Measurements from ENCODE around the gene TMEM239. TPM values are rescaled to one million over a fixed set of nuclear protein-coding genes. Genes with fewer than 3 reads are reported as not detected.

TMEM239 gene
- total RNA-seq, 1 donor from 2014 or later: not detected

- Mint-ChIP-seq H3K4me3 (ENCODE audit: unreplicated experiment) (no peak overlapping the region), H3K27ac (ENCODE audit: unreplicated experiment) (no peak overlapping the region), H3K36me3 (ENCODE audit: unreplicated experiment) (peaks cover 10% of the 10 kb centered on the region), H3K27me3 (ENCODE audit: unreplicated experiment) (peaks cover 5% of the 10 kb centered on the region), H3K4me1 (ENCODE audit: low read depth, unreplicated experiment) (no peaks in the 10 kb centered on the region), H3K9me3 (ENCODE audit: unreplicated experiment) (no peaks in the 10 kb centered on the region)
- TF ChIP-seq CTCF (IDR thresholded peaks at IDR 0.05; ENCODE audit: partially characterized antibody, unreplicated experiment): no peak
- DNase-seq: no peak
These were observed 17.6 kb downstream of the TMEM239 start for GRCh38 chr20:2833761-2834160.

GRCh38 chr20:2834401-2835110, 18.4 kb downstream of the TMEM239 start:
- DNase-seq: no peak
- H3K9me3 Mint-ChIP-seq (ENCODE audit: unreplicated experiment): peaks cover 2% of the 10 kb centered on the region
- peaks cover 10% of the 10 kb centered on the region for H3K36me3 Mint-ChIP-seq (ENCODE audit: unreplicated experiment)
- no peaks in the 10 kb centered on the region for H3K4me1 Mint-ChIP-seq (ENCODE audit: low read depth, unreplicated experiment)
- TF ChIP-seq CTCF (IDR thresholded peaks at IDR 0.05; ENCODE audit: partially characterized antibody, unreplicated experiment): no peak
- H3K27ac Mint-ChIP-seq (ENCODE audit: unreplicated experiment): no peak overlapping the region
- H3K4me3 Mint-ChIP-seq (ENCODE audit: unreplicated experiment): no peak overlapping the region
- H3K27me3 Mint-ChIP-seq (ENCODE audit: unreplicated experiment): peaks cover 5% of the 10 kb centered on the region

DNA sequence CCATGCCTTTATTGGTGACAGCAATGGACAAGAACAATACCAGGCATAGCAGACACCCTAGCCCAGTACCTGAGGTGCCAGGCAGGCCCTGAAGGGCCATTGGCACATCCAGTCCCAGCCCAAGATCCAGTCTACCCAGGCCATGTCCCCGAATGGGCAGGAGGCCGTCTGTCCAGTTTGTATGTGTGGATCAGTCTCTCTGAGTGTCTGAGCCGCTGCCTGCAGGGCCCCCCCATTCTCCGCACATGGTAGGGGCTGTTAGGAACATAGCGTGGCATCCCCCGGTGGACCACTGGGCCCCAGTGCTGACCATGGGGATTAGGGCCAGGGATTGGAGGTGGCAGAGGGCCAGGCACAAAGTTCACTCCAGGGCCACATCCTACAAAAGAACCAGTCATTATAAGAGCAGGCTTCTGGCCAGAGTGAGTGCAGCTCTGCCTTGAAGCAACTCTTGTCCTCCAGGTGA, 19.2 kb downstream of the TMEM239 start:
- Mint-ChIP-seq H3K27ac (ENCODE audit: unreplicated experiment) (no peak overlapping the region), H3K27me3 (ENCODE audit: unreplicated experiment) (peaks cover 3% of the 10 kb centered on the region), H3K9me3 (ENCODE audit: unreplicated experiment) (peaks cover 2% of the 10 kb centered on the region), H3K4me3 (ENCODE audit: unreplicated experiment) (no peak overlapping the region), H3K36me3 (ENCODE audit: unreplicated experiment) (peaks cover 10% of the 10 kb centered on the region), H3K4me1 (ENCODE audit: low read depth, unreplicated experiment) (no peaks in the 10 kb centered on the region)
- no peak for DNase-seq
- TF ChIP-seq CTCF (IDR thresholded peaks at IDR 0.05; ENCODE audit: partially characterized antibody, unreplicated experiment): no peak

DNA sequence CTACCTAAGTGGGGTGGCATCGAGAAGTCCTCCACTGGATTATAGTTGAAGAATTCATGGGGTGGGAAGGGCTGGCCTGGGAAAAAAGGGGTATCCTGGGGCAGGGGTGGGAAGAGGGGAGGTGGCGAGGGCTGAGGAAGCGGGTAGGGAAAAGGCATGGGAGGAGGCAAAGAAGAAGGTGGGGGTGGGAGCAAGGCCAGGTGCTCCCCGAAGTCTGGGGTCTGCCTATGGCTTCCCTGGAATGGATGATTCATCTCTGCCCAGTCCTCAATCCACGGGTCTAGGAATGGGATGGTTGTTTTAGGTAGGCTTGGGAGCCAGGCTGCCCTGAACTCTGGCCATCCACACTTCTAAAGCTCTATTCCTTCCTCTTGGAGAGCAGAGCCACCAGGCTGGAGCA, 19.9 kb downstream of the TMEM239 start:
- Mint-ChIP-seq H3K27ac (ENCODE audit: unreplicated experiment) (no peak overlapping the region), H3K36me3 (ENCODE audit: unreplicated experiment) (peaks cover 10% of the 10 kb centered on the region), H3K4me1 (ENCODE audit: low read depth, unreplicated experiment) (no peaks in the 10 kb centered on the region), H3K27me3 (ENCODE audit: unreplicated experiment) (peaks cover 3% of the 10 kb centered on the region), H3K4me3 (ENCODE audit: unreplicated experiment) (no peak overlapping the region), H3K9me3 (ENCODE audit: unreplicated experiment) (peaks cover 2% of the 10 kb centered on the region)
- no peak for TF ChIP-seq CTCF (IDR thresholded peaks at IDR 0.05; ENCODE audit: partially characterized antibody, unreplicated experiment)
- no peak for DNase-seq

DNA sequence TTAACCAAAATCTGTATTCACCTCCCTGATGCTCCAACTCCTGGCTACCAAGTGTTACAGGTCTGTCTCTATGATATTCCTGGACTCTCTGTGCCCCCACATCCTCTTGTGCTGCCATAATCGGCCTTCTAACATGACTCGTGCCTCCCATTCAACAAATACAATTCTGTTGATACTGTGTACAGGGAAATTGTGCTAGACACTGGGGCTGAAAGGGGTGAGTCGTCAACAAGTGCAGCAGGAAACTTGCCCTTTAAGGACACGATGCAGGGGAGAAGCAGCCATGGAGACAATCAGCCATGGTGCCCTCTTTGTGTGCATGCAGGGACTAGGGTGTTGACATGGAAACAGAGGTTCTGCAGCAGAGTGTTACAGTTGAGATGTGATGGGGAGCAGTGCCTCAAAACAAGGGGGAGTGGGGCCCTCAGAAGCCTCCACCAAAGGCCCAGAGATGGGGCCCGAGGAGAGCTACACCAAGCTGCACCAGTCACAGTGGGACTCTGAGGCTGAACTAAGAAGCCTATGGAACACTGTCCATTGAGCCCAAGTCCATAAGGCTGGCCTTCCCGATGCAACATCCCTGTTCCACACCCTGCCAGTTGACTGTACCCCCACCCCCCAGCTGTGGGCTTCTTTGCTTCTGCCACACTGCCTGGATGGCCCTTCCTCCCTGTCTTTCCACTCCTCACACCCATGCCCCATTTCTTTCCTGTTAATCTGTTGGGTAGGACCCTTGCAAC, 21.2 kb downstream of the TMEM239 start:
- H3K27me3 Mint-ChIP-seq (ENCODE audit: unreplicated experiment): peaks cover 6% of the 10 kb centered on the region
- H3K36me3 Mint-ChIP-seq (ENCODE audit: unreplicated experiment): peaks cover 10% of the 10 kb centered on the region
- H3K4me1 Mint-ChIP-seq (ENCODE audit: low read depth, unreplicated experiment): peaks cover 4% of the 10 kb centered on the region
- H3K9me3 Mint-ChIP-seq (ENCODE audit: unreplicated experiment): peaks cover 2% of the 10 kb centered on the region
- H3K4me3 Mint-ChIP-seq (ENCODE audit: unreplicated experiment): no peak overlapping the region
- TF ChIP-seq CTCF (IDR thresholded peaks at IDR 0.05; ENCODE audit: partially characterized antibody, unreplicated experiment): no peak
- H3K27ac Mint-ChIP-seq (ENCODE audit: unreplicated experiment): no peak overlapping the region
- no peak for DNase-seq

Data from glutamatergic neuron (in vitro differentiated cells).